ENCODE results near the gene DENND5B. TPM values are rescaled to one million over a fixed set of nuclear protein-coding genes. Genes with fewer than 3 reads are reported as not detected.

Gene DENND5B
- total RNA-seq, 1 experiment from 2014 or later = 34.9 TPM

DNA sequence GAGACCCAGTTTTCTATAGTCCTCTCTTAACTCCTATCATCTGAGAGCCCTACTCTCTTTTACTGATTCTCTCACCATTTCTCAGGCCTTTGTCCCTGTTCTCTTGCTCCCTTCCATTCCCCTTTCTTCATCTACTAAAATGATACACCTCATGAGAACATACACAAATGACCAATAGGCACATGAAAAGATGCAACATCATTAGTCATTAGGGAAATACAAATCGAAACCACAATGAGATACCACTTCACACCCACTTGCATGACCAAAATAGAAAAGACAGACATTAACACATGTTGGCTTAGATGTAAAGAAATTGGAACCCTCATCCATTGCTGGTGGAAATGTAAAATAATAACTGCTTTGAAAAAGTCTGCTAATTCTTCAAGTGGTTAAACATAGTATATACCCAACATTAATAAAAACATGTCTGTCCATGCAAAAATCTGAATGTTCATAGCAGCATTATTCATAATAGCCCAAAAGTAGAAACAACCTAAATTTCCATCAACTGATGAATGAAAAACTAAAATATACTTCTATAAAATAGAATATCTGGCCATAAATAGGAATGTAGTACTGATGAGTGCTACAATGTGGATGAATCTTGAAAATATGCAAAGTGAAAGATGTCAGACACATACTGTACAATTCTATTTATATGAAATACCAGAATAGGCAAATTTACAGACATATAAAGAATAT is 66.0 kb downstream of the DENND5B start:
- intact Hi-C loops (cut with micrococcal nuclease; ENCODE audit: unreplicated experiment) = no loop called here
- no peaks in the 10 kb centered on the region for H3K9me3 ChIP-seq
- no TSS peak for BruUV-seq (replicated peaks)
- H3K27me3 ChIP-seq (replicated peaks; ENCODE audit: control insufficient read depth, insufficient read depth, low read length) = no peaks in the 10 kb centered on the region
- Mint-ChIP-seq H3K9me3 (ENCODE audit: unreplicated experiment) (no peaks in the 10 kb centered on the region), H3K4me3 (ENCODE audit: unreplicated experiment) (no peak overlapping the region), H3K27me3 (ENCODE audit: insufficient read depth, unreplicated experiment) (no peaks in the 10 kb centered on the region), H3K36me3 (ENCODE audit: insufficient read depth, unreplicated experiment) (no peaks in the 10 kb centered on the region), H3K4me1 (ENCODE audit: low read depth, unreplicated experiment) (peaks cover 22% of the 10 kb centered on the region), H3K27ac (ENCODE audit: unreplicated experiment) (no peak overlapping the region)
- H3K4me3 ChIP-seq (ENCODE audit: low read depth, low read length) = no peak overlapping the region
- no peaks in the 10 kb centered on the region for H3K36me3 ChIP-seq (ENCODE audit: control insufficient read depth, insufficient read depth, low read length)
- ChIA-PET CTCF (no interaction called here), POLR2A (no interaction called here)
- H3K4me1 ChIP-seq = peaks cover 23% of the 10 kb centered on the region
- DNase-seq = no peak
- TF ChIP-seq, protein P1, sequence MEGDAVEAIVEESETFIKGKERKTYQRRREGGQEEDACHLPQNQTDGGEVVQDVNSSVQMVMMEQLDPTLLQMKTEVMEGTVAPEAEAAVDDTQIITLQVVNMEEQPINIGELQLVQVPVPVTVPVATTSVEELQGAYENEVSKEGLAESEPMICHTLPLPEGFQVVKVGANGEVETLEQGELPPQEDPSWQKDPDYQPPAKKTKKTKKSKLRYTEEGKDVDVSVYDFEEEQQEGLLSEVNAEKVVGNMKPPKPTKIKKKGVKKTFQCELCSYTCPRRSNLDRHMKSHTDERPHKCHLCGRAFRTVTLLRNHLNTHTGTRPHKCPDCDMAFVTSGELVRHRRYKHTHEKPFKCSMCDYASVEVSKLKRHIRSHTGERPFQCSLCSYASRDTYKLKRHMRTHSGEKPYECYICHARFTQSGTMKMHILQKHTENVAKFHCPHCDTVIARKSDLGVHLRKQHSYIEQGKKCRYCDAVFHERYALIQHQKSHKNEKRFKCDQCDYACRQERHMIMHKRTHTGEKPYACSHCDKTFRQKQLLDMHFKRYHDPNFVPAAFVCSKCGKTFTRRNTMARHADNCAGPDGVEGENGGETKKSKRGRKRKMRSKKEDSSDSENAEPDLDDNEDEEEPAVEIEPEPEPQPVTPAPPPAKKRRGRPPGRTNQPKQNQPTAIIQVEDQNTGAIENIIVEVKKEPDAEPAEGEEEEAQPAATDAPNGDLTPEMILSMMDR (IDR thresholded peaks at IDR 0.05; ENCODE audit: insufficient read depth in 1 of 2, low read depth in 1 of 2, low read length in 1 of 2, severe bottlenecking in 1 of 2, unreplicated experiment in 1 of 2) = no peak

DNA sequence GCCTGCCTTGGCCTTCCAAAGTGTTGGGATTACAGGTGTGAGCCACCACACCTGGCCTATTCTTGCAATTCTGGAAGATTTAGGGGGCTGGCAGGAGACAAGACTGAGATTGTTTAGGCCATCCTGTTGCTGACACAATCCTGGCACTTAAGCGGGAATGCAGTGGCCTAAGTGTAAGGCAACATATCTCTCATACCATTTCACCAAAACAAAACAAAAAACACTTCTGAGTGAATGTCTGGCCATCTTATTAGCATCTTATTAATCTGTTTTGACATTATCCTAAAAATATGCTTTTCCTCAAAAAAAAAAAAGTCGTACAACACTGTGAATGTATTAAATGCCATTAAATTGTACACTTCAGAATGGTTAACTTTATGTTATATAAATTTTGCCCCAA is 67.6 kb downstream of the DENND5B start:
- H3K9me3 ChIP-seq = no peaks in the 10 kb centered on the region
- intact Hi-C loops (cut with micrococcal nuclease; ENCODE audit: unreplicated experiment) = no loop called here
- no peaks in the 10 kb centered on the region for H3K27me3 Mint-ChIP-seq (ENCODE audit: insufficient read depth, unreplicated experiment)
- ChIA-PET POLR2A (interaction anchor here (0.6 kb wide), 1 partner anchor 218 kb away, joined by 3 read pairs; no protein-coding TSS in a partner anchor), CTCF (no interaction called here)
- H3K27me3 ChIP-seq (replicated peaks; ENCODE audit: control insufficient read depth, insufficient read depth, low read length) = no peaks in the 10 kb centered on the region
- DNase-seq = no peak
- H3K9me3 Mint-ChIP-seq (ENCODE audit: unreplicated experiment) = no peaks in the 10 kb centered on the region
- H3K27ac Mint-ChIP-seq (ENCODE audit: unreplicated experiment) = no peak overlapping the region
- no peak overlapping the region for H3K4me3 Mint-ChIP-seq (ENCODE audit: unreplicated experiment)
- H3K4me1 ChIP-seq = peaks cover 29% of the 10 kb centered on the region
- H3K36me3 Mint-ChIP-seq (ENCODE audit: insufficient read depth, unreplicated experiment) = no peaks in the 10 kb centered on the region
- no peaks in the 10 kb centered on the region for H3K36me3 ChIP-seq (ENCODE audit: control insufficient read depth, insufficient read depth, low read length)
- no TSS peak for BruUV-seq (replicated peaks)
- peaks cover 30% of the 10 kb centered on the region for H3K4me1 Mint-ChIP-seq (ENCODE audit: low read depth, unreplicated experiment)
- TF ChIP-seq, protein P1 (IDR thresholded peaks at IDR 0.05; ENCODE audit: insufficient read depth in 1 of 2, low read depth in 1 of 2, low read length in 1 of 2, severe bottlenecking in 1 of 2, unreplicated experiment in 1 of 2) = no peak
- no peak overlapping the region for H3K4me3 ChIP-seq (ENCODE audit: low read depth, low read length)

DNA sequence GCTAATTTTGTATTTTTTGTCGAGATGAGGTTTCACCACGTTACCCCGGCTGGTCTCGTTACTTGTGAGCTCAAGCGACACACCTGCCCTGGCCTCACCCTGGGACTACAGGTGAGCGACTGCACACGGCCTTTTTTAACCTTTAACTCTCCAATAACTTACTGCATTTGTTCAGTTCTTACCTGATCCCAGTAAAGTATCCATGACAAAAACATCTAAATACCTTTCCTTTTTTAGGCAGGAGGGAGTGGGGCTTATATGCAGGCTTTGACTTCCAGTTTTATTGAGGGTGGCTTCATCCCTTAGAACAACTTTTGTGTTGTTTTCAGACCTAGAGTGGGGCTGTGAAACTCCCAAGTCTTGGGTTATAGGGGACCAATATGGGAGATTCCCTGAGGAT is 68.3 kb downstream of the DENND5B start:
- no peaks in the 10 kb centered on the region for H3K27me3 Mint-ChIP-seq (ENCODE audit: insufficient read depth, unreplicated experiment)
- intact Hi-C loops (cut with micrococcal nuclease; ENCODE audit: unreplicated experiment) = loop anchor here (1.0 kb wide), 1 partner anchor 114 kb away; no protein-coding TSS in a partner anchor
- CTCF ChIA-PET = no interaction called here
- no TSS peak for BruUV-seq (replicated peaks)
- TF ChIP-seq, protein P1 (IDR thresholded peaks at IDR 0.05; ENCODE audit: insufficient read depth in 1 of 2, low read depth in 1 of 2, low read length in 1 of 2, severe bottlenecking in 1 of 2, unreplicated experiment in 1 of 2) = no peak
- no peaks in the 10 kb centered on the region for H3K36me3 Mint-ChIP-seq (ENCODE audit: insufficient read depth, unreplicated experiment)
- no peaks in the 10 kb centered on the region for H3K36me3 ChIP-seq (ENCODE audit: control insufficient read depth, insufficient read depth, low read length)
- H3K9me3 Mint-ChIP-seq (ENCODE audit: unreplicated experiment) = no peaks in the 10 kb centered on the region
- no peak overlapping the region for H3K4me3 Mint-ChIP-seq (ENCODE audit: unreplicated experiment)
- DNase-seq = no peak
- H3K4me3 ChIP-seq (ENCODE audit: low read depth, low read length) = no peak overlapping the region
- H3K4me1 Mint-ChIP-seq (ENCODE audit: low read depth, unreplicated experiment) = peaks cover 36% of the 10 kb centered on the region
- POLR2A ChIA-PET = no interaction called here
- no peaks in the 10 kb centered on the region for H3K9me3 ChIP-seq
- no peaks in the 10 kb centered on the region for H3K27me3 ChIP-seq (replicated peaks; ENCODE audit: control insufficient read depth, insufficient read depth, low read length)
- H3K4me1 ChIP-seq = peaks cover 29% of the 10 kb centered on the region
- no peak overlapping the region for H3K27ac Mint-ChIP-seq (ENCODE audit: unreplicated experiment)

Measured in Caco-2 (cell line).